Adrenal gland (tissue), 12 donors: Measurements from ENCODE around the gene OPN4. TPM values are rescaled to one million over a fixed set of nuclear protein-coding genes. Genes with fewer than 3 reads are reported as not detected.

ENCODE experiments used
- DNase-seq, 7 donors: peaks; one replicate each; pipeline ENCODE4 v3.0.0-alpha.2; 2019 to 2020
- H3K27ac ChIP-seq, 5 donors: fragments of 200-600 bp; sonication (generic) in 4 of 5; 1 replicate in 3 of 5; 2 replicates in 2 of 5; pipeline versions ENCODE4 v1.5.1 to v1.8.0; 2016 to 2020; ENCODE audit warnings: mild to moderate bottlenecking in 1 of 5
- H3K27me3 ChIP-seq: fragments of 200-600 bp; 2 replicates; pipeline ENCODE4 v1.8.0; 2021
- H3K36me3 ChIP-seq, 2 donors: fragments of 200-600 bp; replicated peaks in 1 of 2; 1 replicate in 1 of 2; 2 replicates in 1 of 2; pipeline versions ENCODE4 v1.5.1 to v1.8.0; 2018 to 2022
- H3K4me1 ChIP-seq, 2 donors: fragments of 200-600 bp; replicated peaks in 1 of 2; 1 replicate in 1 of 2; 2 replicates in 1 of 2; pipeline versions ENCODE4 v1.5.1 to v1.8.0; 2018 to 2021
- H3K4me3 ChIP-seq, 4 donors: fragments of 200-600 bp; sonication (generic) in 3 of 4; one replicate each; pipeline ENCODE4 v1.5.1; 2016 to 2018
- H3K9me3 ChIP-seq, 3 donors: fragments of 200-600 bp; sonication (generic) in 1 of 3; replicated peaks in 1 of 3; 1 replicate in 2 of 3; 2 replicates in 1 of 3; pipeline versions ENCODE4 v1.5.1 to v1.8.0; 2016 to 2021
- CTCF ChIP-seq, 6 experiments: fragments of 450-650 bp in 4 of 6; fragments of 200-600 bp in 2 of 6; sonication (generic) in 1 of 6; IDR thresholded peaks; 1 replicate in 5 of 6; 2 replicates in 1 of 6; pipeline versions ENCODE4 v1.5.1 to v1.8.0; 2016 to 2021; ENCODE audit warnings: antibody characterized with exemption in 6 of 6, mild to moderate bottlenecking in 2 of 6, moderate library complexity in 1 of 6
- POLR2A ChIP-seq, 2 donors: fragments of 450-650 bp; IDR thresholded peaks; one replicate each; pipeline ENCODE4 v1.6.1; 2017; ENCODE audit warnings: antibody characterized with exemption in 2 of 2, mild to moderate bottlenecking in 2 of 2, moderate library complexity in 1 of 2
- WGBS, 4 donors: extraction: QIAGEN DNeasy Blood & Tissue Kit in 2 of 4; methylation state at CpG; one replicate each; pipeline versions ENCODE4 v1.1.5 to v1.1.7; 2013 to 2017; 5-methylcytosine and 5-hydroxymethylcytosine counted together
- intact Hi-C, 2 donors: fragments of 100-400 bp; cut with DNase I; formaldehyde crosslinking; loops; one replicate each; pipeline versions ENCODE4 v1.14.1 to v1.15.0; 2022 to 2023
- polyA plus RNA-seq, 3 donors: library from polyadenylated mRNA; stranded (reverse); fragments of 200-250 nt in 2 of 3; fragments of 350-450 nt in 1 of 3; fragmentation: Illumina TruSeq in 1 of 3; extraction: RNeasy Lipid Tissue Mini Kit (QIAGEN cat#74804) in 1 of 3; gene quantifications; one replicate each; pipeline ENCODE4 v1.2.3, GENCODE V29; 2013 to 2014
- total RNA-seq, 9 donors: library from RNA; depleted of rRNA in 4 of 9; stranded (reverse); fragments of >200 nt in 4 of 9; fragments of 120-200 nt in 1 of 9; fragmentation: NEBNext Ultra II Directional in 1 of 9; extraction: Animal tissue kit (Norgen Biotek cat#: 25700) in 1 of 9; gene quantifications; one replicate each; pipeline versions ENCODE4 v1.1.0 to v1.2.4, GENCODE V29; 2013 to 2023
- donor health status: healthy with polysubstance abuse.
- donor health status: Bipolar disorder and iron deficiency.
- donor health status: DM: yes; HTN: yes; CAD: no.
- donor health status: DM: no; HTN: no; CAD: no.
- donor health status: DM: no; HTN: no; CAD: no.
- donor health status: DM: yes; HTN: yes; CAD: no.

OPN4 gene
- total and polyA plus RNA-seq, 12 donors = 0.28 to 1.2 (median 0.30) TPM; not detected in 7

DNA sequence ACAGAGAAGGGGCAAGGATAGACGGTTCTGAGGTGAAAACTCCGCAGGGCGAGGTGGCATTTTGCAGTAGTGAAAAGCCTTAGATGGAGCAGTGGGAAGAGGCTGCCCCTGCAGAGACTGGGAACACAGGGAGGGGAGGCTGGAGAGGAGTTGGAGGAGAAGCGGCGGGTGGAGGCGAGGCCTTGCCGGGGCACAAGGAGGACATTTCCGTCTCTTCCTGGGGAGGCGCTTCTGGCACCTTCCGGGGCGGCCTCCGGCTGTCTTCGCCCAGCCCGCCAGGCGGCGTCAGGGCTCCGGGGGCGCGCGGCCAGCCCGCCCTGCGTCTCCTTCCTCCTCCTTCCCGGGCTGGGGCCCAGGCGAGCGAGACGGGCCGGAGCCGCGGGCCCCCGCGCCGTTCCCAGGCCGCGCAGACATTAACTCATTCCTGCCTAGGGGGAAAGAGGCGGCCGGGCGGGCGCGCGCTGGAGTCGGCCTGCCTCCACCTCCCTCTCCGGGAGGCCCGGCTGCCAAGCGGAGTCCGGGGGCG lies 56.7 kb downstream of the OPN4 start:
- peaks cover 6 to 11% of the 10 kb centered on the region in 2 donors for H3K4me1 ChIP-seq
- TF ChIP-seq POLR2A (IDR thresholded peaks at IDR 0.05) = peak; percentile 32 to 65
- TF ChIP-seq CTCF (IDR thresholded peaks at IDR 0.05) = peak; percentile 53 to 95 (median 84)
- intact Hi-C loops = no loop called here
- H3K27ac ChIP-seq = peak overlapping the region in 4 of 5 donors; percentile 69 to 93 (median 90)
- DNase-seq = peak; percentile 85 to 90 (median 87)
- no peaks in the 10 kb centered on the region for H3K27me3 ChIP-seq
- no peaks in the 10 kb centered on the region for H3K9me3 ChIP-seq
- 5 to 20% (median 7%) methylated on average over 9 to 46 of the region's 46 CpGs for WGBS, 4 donors
- no peaks in the 10 kb centered on the region for H3K36me3 ChIP-seq
- peak overlapping the region in 2 of 4 donors; percentile 63 to 76 for H3K4me3 ChIP-seq

- H3K4me1 ChIP-seq = peaks cover 6 to 11% of the 10 kb centered on the region in 2 donors
These were observed 57.4 kb downstream of the OPN4 start for GRCh38 chr10:86711513-86712316.

DNA sequence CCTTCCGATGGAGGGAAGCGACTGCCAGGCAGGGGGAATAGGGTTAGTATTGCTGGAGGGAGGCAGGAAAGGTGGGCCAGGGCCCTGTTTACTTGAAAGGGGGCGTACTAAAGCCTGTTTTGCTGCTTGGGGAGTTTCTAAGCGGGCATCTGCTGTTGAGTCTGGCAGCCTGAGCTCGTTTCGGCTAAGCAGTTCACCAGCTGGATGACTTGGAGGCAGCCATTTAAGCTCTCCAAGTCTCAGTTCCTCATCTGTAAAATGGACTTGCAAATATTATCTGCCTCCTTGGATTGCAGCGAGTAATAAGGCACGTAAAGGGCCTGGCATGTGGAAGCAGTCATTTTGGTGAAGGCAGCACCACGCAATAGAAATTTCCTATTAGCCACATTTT lies 58.0 kb downstream of the OPN4 start:
- H3K4me1 ChIP-seq = peaks cover 6 to 11% of the 10 kb centered on the region in 2 donors
- peak overlapping the region in 2 of 4 donors; percentile 63 to 76 for H3K4me3 ChIP-seq
- H3K9me3 ChIP-seq = no peaks in the 10 kb centered on the region
- 50 to 59% (median 59%) methylated on average over 6 to 9 of the region's 9 CpGs for WGBS, 4 donors
- intact Hi-C loops = no loop called here
- no peaks in the 10 kb centered on the region for H3K27me3 ChIP-seq
- H3K27ac ChIP-seq = peak overlapping the region in 4 of 5 donors; percentile 32 to 93 (median 90)
- DNase-seq = no peak
- no peaks in the 10 kb centered on the region for H3K36me3 ChIP-seq
- TF ChIP-seq POLR2A (IDR thresholded peaks at IDR 0.05) = no peak
- no peak for TF ChIP-seq CTCF (IDR thresholded peaks at IDR 0.05)

More at GRCh38 chr10:86711513-86712316, 57.4 kb downstream of the OPN4 start:
- intact Hi-C loops = no loop called here
- TF ChIP-seq POLR2A (IDR thresholded peaks at IDR 0.05) (no peak), CTCF (IDR thresholded peaks at IDR 0.05) (no peak)
- Histone ChIP-seq H3K36me3 (no peaks in the 10 kb centered on the region), H3K27ac (peak overlapping the region in 4 of 5 donors; percentile 69 to 93 (median 90)), H3K9me3 (no peaks in the 10 kb centered on the region), H3K4me3 (peak overlapping the region in 2 of 4 donors; percentile 63 to 76), H3K27me3 (no peaks in the 10 kb centered on the region)
- peak; percentile 28 to 67 (median 48) for DNase-seq
- 0 to 2% (median 1%) methylated on average over 15 to 82 of the region's 82 CpGs for WGBS, 4 donors

- TF ChIP-seq CTCF (IDR thresholded peaks at IDR 0.05) (no peak), POLR2A (IDR thresholded peaks at IDR 0.05) (no peak)
- H3K27me3 ChIP-seq = no peaks in the 10 kb centered on the region
- no peak for DNase-seq
- H3K27ac ChIP-seq = no peak overlapping the region
- H3K4me1 ChIP-seq = peaks cover 6 to 11% of the 10 kb centered on the region in 2 donors
- H3K36me3 ChIP-seq = no peaks in the 10 kb centered on the region
- intact Hi-C loops = no loop called here
- H3K9me3 ChIP-seq = no peaks in the 10 kb centered on the region
- WGBS, 4 donors = 74 to 81% (median 75%) methylated on average over 5 to 6 of the region's 6 CpGs
- no peak overlapping the region for H3K4me3 ChIP-seq
These were observed 60.9 kb downstream of the OPN4 start for GRCh38 chr10:86715156-86715795.
